Measurements from ENCODE around the gene IL10.

IL10 gene
- total RNA-seq = 0.54 to 0.94 reads per million in 2 donors

GRCh38 chr1:206772243-206772937 is at the start of gene IL10:
Gene IL10 (minus strand): TSS chr1:206772494. CDS start chr1:206772435, 59 bp downstream.
- DNase-seq = no peak

GRCh38 chr1:206821493-206821892 is 49.2 kb upstream of the IL10 start:
- DNase-seq = no peak

- peak in 2 of 5 experiments; percentile 32 to 97 for DNase-seq
Observed at GRCh38 chr1:206816390-206817287, 44.3 kb upstream of the IL10 start.

- no peak for DNase-seq
Observed at GRCh38 chr1:206814716-206815341, 42.5 kb upstream of the IL10 start.

- DNase-seq = no peak
Observed at GRCh38 chr1:206812471-206812870, 40.2 kb upstream of the IL10 start.

GRCh38 chr1:206809504-206810084 is 37.3 kb upstream of the IL10 start:
- peak in 1 of 5 experiments; percentile 75 for DNase-seq

GRCh38 chr1:206808615-206809014 is 36.3 kb upstream of the IL10 start:
- DNase-seq = peak in 3 of 5 experiments; percentile 21 to 83 (median 46)

- DNase-seq = peak in 1 of 5 experiments; percentile 48
Observed at GRCh38 chr1:206805357-206805756, 33.1 kb upstream of the IL10 start.

- DNase-seq = peak in 1 of 5 experiments; percentile 44
Observed at GRCh38 chr1:206804156-206804737, 32.0 kb upstream of the IL10 start.

- DNase-seq = peak; percentile 21 to 99 (median 74)
Observed at GRCh38 chr1:206803221-206803730, 31.0 kb upstream of the IL10 start.

GRCh38 chr1:206802401-206802800 is 30.1 kb upstream of the IL10 start:
- no peak for DNase-seq

GRCh38 chr1:206801467-206801866 is 29.2 kb upstream of the IL10 start:
- no peak for DNase-seq

GRCh38 chr1:206800891-206801290 is 28.6 kb upstream of the IL10 start:
- no peak for DNase-seq

- DNase-seq = no peak
Observed at GRCh38 chr1:206800411-206800810, 28.1 kb upstream of the IL10 start.

GRCh38 chr1:206799311-206799710 is 27.0 kb upstream of the IL10 start:
- DNase-seq = no peak

GRCh38 chr1:206798384-206798996 is 26.2 kb upstream of the IL10 start:
- peak in 1 of 5 experiments; percentile 80 for DNase-seq

- peak in 2 of 5 experiments; percentile 11 to 39 for DNase-seq
Observed at GRCh38 chr1:206797534-206798383, 25.5 kb upstream of the IL10 start.

- DNase-seq = no peak
Observed at GRCh38 chr1:206796981-206797402, 24.7 kb upstream of the IL10 start.

- no peak for DNase-seq
Observed at GRCh38 chr1:206796116-206796515, 23.8 kb upstream of the IL10 start.

GRCh38 chr1:206794294-206794908 is 22.1 kb upstream of the IL10 start:
- DNase-seq = peak in 2 of 5 experiments; percentile 36 to 45

Measured in T-helper 2 cell (primary cell).